GM19468 (cell line): ENCODE measurements around the gene KLHL21.

ENCODE experiments used
- ATAC-seq: cut with Tn5 transposase; IDR thresholded peaks from one replicate; pipeline ENCODE4 v1.9.1; 2021; ENCODE audit warnings: mild to moderate bottlenecking, moderate library complexity, moderate number of reproducible peaks; ENCODE audit not compliant: unreplicated experiment; ENCODE audit errors: extremely low read depth

KLHL21 gene

DNA sequence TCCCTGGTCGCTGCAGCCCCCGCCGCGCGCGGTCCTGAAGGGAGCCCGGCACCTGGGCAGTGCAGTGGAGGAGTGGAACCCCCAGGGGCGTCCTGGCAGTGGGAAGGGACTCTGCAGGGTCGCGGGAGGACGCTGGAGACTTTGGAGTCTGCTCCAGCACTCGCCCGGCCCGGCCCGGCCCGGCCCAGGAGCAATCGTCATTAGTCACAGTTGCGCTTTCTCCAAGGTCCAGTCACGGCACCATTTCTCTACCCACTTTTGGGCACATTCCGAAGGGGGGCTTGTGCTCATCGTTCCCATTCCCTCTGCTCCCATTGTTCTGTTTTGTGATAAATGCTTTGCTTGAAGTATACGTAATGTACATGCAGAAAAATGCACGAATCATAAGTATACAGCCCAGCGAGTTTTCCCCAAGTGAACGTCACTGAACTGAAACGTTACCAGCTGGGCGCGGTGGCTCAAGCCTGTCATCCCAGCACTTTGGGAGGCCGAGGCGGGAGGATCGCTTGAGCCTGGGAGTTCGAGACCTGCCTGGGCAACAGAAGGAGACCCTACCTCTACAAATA, 23.0 kb upstream of the KLHL21 start:
- ATAC-seq, result no peak

DNA sequence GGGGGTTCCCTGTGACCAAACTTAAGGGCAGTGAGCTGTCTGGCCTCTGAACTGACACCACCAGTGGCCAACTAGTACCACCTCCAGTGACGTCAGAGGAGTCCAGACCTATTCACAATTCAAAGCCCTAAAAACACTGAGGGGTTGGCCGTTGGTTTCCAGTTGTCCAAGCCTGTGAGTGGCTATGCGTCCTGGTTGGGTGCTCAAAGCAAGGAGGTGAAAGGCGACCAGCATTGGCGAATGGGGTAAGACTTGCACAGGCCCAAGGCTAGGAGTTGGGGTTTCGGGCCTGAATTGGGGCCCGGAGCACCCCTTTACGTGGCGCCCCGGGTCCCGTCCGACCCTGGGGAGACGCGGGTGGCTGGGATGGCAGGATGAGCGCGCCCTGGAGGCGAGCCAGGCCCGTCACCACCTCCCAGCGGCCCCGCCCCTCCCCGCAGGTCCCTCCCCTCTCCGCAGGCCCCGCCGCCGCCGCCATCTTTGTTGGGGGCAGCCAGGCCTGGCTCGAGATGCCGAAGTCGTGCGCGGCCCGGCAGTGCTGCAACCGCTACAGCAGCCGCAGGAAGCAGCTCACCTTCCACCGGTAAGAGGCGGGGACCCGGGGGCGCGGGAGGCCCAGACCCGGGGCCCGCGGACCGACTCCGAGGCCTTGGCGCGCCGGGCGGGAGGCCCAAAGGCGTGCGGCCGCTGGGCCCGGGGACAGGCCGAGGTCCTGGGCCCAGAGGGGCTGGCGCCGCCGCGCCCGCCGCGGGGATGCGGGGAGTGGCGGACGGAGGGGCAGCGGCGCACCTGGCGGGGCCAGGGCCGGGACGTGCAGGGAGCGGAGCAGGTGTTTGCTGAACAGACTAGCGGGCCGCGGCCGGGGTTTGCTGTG, 22.3 kb upstream of the KLHL21 start, which contains the start of gene THAP3:
TSS of gene THAP3 (plus strand) at position 159 of the 874 bp plus-strand sequence. CDS start at position 510, 351 bp downstream.
- ATAC-seq, result peak; percentile 72

DNA sequence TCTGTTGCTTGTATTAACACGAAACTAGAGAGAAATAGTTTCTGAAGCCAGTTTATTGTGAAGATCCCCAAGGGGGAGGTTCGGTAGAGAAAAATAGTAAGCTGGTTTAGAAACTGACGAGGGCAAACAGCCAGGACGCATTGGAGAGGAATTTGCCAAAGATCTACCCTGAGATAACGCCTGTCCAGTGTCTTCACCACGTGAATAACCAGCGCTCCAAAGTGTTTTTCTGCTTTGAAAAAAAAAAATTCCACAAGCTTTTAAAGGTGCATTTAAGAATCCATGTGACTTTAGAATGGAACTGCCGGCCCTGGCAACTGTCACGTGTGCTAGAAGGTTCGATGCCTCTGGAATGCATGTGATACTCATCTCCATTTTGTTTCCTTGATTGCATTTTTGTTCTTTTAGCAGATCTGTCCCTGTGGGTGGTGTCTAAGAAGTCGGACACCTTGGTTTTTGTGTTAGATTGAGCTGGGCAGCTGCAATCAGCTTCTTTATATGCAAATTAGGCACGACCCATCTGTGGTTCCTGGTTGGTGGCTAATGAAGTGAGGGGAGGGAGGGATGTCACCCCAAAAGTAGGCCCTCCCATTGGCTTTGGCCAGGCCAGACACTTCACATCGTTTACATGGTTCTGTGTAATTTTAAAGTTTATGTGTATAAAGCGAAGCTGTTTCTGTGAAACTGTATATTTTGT, 20.7 kb upstream of the KLHL21 start:
- ATAC-seq, result no peak

DNA sequence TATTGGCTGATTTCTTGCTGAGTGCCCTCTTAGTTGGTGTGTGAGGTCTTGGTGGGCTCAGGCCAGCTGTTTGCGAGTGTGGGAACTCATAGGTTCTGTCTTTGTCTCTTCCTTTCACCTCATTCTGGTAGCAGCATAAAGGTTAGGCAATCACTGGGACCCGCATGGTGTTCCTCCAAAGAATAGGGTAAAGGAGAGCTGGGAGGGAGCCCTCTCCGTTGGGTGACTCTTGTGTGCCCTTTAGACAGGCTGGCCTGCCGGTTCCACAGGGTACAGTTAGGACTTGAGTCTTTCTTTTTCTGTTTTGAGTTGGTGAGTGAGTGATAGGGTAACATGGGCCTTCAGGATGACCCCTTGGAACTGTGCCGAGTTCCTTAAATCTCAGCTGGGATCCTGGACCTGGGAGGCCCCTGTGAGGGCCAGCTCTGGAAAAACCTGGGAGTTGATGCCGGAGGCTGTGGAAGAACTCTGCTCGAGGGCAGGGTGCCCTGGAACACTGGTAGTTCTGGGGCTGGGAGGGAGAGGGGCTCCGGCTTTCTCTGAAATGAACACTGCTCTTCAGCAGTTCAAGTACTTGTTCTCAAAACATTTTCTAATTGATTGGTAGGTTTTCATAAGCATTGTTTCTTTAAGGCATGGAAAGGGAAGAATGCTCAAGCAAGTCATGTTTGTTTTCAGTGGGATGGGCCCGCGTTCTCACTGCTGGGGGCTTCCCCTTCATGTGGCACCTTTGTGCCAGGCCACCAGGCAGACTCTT, 19.9 kb upstream of the KLHL21 start:
- no peak for ATAC-seq

DNA sequence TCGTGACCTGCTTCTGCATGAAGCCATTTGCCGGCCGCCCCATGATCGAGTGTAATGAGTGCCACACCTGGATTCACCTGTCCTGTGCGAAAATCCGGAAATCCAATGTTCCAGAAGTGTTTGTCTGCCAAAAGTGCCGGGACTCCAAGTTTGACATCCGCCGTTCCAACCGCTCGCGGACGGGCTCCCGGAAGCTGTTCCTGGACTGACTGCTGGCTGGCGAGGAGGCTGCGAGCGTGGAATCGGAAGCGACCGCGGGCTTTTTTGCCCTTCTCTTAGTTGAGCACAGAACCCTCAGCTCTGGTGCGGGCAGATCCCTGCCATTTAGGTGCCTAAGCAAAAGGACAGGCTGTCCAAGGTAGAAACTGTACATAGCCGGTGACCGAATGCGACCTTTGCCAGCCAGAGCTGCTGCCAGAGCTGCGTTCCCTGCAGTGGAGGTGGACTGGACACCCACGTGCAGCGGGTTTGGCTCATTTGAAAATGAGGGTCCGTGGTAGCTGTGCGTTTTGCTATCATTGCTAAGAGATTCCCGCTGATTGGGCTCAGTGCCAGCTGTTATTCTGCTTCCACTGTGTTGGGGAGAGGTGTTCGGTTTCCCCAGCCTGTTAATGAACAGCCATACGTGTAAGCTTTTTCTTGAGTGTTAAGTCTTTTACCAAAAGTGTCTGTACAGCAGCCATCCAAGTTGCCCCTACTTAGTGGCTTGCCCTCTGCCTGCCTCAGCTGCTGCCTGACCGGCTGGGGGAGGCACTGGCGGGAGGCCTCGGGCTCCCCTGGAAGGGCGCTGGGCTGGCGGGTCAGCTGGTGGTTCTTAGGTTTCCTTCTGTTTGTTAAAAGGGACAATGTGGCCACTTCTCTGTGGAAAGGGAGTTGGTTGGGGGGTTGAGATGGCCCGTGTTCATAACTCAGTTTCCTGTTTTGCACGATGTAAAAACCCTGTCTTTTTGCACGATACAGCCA, 19.0 kb upstream of the KLHL21 start:
- ATAC-seq, result no peak

DNA sequence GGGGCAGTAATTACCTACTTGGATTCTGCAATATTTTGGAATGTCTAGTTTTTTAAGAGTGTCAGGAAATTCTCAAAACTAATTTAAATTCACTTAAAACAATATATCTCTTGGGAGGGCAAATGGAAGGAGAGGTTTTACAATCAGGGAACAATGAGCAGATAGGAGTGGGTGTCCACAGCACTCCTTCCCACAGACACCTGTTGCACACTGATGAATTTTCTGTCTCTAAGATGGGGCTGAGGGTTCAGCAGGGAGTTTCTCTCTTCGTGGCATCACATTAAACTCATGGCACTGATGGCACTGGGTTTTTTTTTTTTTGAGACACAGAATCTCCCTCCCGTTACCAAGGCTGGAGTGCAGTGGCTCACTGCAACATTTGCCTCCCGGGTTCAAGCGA, 16.4 kb upstream of the KLHL21 start:
- no peak for ATAC-seq

DNA sequence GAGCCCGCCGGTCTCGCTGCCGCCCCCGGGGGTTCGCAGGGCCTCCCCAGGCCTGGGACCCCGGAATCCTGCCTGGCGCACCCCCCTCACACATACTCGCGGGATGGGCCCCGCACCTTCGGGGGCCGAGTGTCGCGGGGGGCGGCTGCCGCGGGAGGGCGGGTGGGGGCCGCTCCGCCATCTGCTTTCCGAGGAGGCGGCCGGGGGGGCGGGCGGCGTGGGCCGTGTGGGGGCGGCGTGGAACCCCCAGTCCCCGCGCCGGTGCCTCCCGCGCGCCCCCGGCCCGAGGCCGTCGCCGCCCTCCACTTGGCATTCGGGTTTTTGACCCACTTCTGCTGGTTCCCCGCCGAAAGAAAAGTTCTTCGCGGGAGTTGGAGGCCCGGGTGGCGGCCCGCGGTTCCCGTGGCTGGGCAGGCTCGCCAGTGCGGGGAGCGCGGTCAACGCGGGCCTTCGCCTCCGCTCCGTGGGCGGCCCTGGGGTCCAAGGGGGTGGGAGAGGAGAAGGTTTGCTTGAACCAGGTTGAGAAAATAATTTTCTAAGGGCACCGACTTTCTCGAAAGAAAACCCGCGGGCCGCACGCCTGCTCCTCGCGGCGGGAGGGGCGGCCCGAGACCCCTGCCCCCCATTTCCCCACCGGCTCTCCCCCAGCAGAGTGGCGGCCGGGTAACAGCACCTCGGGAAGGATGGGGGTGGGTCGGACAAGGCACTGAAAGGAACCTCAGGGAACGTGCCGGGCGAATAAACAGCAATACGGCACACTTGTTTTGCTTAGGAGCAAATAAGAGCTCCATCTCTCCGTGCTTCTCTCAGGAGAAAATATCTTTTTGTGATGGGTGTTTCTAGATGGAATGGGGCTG, 12.5 kb upstream of the KLHL21 start:
- no peak for ATAC-seq

DNA sequence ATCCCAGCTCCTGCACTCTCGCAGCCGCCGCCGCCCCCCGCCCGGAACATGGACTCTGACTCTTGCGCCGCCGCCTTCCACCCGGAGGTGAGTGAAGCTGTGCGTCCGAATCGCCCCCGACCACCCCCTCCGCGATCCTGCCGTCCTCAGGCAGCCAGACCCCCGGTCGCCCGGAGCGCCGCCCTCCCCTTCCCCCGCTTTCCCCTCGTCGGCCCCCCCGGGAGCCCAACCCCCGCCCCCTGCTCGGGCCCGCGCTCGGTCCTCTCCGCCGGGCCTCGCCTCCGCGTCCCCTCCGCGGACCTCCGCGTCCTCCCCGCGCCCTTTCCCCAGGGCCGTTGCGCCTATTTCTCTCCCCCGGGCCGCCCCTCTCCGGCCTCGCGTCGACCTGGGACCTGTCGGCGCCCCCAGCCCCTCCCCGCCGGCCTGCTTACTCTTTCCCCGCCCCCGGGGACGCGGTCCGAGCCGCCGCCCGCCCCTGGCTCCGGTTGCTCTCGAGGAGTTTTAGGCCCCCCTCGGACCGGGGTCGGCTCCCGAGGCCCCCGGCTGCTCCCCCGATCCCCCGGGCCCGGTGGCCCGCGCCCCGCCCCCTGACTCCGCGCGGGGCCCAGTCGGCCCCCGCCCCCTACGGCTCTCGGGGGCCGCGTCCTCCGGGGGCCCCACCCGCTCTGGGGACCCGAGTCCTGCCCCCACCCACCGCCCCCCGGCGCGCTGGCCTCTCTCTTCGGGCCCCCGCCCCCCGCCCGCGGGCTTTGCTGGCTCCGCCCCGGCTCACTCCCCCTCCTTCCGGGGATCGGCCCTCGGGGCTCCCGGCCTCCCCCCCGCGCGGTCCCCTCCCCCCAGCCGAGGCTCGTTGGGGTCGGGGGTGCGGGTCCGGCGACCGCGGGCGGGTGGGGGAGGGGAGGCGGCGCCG, 11.6 kb upstream of the KLHL21 start:
- ATAC-seq, result no peak

DNA sequence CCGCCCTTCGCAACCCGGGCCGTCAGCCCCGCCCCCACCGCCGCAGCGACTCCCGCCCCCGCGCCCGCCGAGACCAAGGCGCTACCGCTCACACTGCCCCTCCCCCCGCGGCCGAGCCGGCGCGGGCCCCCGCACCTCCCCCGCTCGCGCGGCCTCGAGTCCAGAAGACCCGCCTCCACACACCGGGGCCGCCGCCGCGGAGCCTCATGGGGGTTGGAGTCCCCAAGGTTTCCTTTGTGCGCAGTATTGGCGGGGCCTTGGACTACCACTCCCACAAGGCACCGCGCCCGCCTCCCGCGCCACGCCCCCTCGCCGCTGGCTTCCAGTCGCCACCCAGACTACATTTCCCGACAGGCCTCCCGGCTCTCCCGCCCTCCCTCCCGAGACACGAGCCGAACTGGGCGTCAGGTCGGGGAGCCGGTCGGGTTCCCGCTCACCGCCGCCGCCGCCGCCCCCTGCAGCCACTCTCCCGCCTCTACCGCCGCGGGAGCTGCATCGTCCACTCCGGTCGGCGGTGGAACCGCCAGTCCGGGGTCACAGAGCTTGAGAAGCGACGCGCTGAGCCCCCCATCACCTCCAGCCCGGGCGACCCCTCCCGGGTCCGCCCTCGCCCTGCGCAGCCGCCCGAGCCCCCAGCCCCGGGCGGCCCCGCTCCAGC, 10.8 kb upstream of the KLHL21 start, which contains the start of gene PHF13:
TSS of gene PHF13 (plus strand) at position 371 of the 658 bp plus-strand sequence. CDS start 336 bp downstream, outside the sequence.
- ATAC-seq, result peak; percentile 82

DNA sequence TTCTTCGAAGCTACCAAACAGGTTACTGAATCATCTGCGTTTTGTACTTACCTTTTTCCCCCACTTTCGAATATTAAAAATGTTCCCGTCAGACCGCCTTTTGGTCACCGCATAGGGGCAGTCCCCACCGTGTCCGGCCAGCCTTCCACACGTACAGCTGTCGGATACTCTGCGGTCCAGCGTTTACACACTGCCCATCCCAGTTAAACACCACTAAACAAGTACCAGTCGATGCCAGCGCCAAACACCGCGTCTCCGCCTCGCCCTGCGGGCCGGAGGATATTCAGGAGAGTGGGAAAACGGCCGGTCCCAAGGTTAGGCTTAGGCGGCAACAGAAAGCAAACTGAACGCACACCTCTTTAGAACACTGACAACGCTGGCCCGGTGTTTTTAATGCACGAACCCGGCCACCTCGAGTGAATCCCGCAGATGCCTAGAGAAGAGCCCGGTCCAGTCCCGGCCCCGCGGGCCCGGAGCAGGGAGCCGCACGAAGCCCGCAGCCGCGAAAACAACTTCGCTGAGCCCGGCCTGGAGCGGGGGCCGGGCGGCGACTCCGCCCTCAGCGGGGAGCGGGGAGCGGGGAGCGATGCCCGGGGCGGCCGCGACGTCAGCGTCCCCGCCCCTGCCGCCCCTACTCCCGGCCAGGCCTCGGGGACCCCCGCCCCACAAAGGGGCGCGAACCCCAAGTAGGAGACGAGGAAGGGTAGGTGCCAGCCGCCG, 10.1 kb upstream of the KLHL21 start:
- no peak for ATAC-seq

DNA sequence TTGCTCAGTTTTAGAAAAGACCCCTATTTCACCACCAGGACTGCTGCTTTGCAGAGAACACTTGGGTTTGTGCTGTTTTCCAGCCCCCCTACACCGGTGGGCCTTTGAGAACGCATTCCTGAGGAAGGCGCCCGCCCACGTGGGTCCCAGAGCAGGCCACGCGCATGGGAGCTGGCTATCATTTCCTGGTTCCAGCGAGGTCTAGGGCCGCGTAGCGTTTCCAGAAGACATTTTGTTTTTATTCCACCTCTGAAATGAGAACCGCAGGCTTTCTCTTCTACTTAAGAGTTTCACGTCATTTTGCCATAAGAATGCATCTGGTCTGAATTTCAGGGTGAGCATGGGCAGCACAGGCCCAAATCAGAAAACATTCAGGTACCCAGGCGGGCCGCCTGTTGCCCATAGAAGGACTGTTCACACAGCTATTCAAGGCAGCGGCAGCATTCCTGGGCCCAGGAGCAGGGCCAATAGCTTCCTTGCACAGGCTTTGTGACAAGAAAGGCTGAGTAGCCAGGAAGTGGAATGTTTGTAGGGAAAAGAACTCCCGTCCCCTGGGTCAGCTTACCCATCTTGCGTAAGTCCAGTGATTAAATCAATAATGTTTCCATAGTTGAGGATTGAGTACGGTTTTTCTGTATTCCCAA, 1.4 kb upstream of the KLHL21 start:
- ATAC-seq, result no peak

DNA sequence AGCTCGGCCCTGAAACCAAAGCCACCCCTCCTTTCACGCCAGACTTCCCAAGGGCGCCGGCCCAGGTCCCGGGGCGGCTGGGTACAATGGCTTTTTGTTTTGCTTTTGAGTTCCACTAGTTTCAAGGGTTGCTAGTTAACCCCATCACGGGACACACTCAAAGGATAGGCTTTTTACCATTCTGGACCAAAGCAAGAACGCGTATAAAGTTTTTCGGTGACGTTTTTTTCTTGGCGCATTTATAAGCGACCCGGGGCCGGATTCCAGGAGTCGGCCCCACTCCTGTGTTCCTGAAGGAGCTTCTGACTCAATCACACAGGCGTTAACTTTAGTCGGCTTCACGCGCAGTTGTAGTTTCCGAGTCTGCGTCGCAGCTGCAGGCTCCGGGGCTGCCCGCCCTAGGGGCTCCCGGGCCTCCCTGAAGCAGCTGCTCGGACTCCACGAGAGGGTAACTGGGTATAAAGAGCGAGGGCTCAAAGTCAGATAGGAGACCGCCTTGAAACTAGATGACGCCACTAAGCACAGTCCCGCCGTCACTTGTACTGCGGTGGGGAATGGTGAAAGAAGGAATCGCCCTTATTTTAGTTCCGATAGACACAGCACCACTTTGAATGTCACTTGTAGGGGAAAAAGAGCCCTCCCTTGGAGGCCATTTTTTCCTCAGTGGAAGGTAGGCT, 707 bp upstream of the KLHL21 start:
- ATAC-seq, result no peak

DNA sequence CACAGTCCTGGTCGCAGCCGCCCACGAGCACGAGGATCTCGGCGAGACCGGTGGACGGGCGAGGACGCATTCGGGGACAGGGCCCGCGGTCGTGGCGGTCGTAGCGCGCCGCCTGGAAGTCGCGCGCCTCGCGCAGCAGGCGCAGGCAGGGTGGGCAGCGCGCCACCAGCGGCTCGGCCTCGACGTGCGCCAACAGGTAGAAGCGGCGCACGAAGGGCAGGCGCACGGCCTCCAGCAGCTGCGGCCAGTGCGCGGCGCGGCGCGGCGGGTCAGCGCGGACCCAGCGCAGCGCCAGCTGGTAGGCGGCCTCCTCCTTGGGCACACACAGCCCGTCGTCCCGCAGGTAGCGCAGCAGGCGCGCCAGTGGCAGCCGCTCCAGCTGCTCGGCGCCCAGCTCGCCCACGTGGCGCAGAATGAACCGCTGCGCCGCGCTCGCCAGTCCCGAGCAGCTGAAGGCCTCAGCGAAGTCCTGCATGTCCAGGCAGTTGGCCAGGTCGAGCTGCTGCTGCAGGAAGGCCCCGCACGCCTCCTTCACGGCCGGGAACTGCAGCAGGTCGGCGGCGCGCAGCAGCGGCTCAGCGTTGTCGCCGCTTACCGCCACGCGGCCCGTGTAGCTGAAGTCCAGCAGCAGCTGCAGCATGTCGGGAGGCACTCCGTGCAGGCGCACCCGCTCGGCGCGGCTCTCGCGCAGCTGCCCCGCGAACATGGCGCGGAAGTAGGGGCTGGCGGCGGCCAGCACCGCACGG, 573 bp downstream of the KLHL21 start:
- ATAC-seq, result no peak
